DND-41 (cell line): ENCODE results near the gene PLA2G10.
"Not testable (repeated sequence)": the region's sequence is repeated elsewhere in the genome, so short reads cannot be mapped to it uniquely, and the experiment has no call there.

Experiments
- EZH2 ChIP-seq: IDR thresholded peaks from 3 replicates; pipeline ENCODE4 v1.6.1; 2012; ENCODE audit warnings: borderline replicate concordance, low read depth, mild to moderate bottlenecking, moderate library complexity, low read length, inconsistent platforms; ENCODE audit not compliant: severe bottlenecking
- TF ChIP-seq, protein P1 (sequence below): IDR thresholded peaks from 2 replicates; pipeline ENCODE4 v1.5.1; 2012; ENCODE audit warnings: borderline replicate concordance, low read length, moderate library complexity, mild to moderate bottlenecking; ENCODE audit not compliant: poor library complexity, severe bottlenecking; ENCODE audit errors: extremely low read depth

GRCh38 chr16:14741794-14742193 is 47.7 kb upstream of the PLA2G10 start:
- TF ChIP-seq, protein P1, sequence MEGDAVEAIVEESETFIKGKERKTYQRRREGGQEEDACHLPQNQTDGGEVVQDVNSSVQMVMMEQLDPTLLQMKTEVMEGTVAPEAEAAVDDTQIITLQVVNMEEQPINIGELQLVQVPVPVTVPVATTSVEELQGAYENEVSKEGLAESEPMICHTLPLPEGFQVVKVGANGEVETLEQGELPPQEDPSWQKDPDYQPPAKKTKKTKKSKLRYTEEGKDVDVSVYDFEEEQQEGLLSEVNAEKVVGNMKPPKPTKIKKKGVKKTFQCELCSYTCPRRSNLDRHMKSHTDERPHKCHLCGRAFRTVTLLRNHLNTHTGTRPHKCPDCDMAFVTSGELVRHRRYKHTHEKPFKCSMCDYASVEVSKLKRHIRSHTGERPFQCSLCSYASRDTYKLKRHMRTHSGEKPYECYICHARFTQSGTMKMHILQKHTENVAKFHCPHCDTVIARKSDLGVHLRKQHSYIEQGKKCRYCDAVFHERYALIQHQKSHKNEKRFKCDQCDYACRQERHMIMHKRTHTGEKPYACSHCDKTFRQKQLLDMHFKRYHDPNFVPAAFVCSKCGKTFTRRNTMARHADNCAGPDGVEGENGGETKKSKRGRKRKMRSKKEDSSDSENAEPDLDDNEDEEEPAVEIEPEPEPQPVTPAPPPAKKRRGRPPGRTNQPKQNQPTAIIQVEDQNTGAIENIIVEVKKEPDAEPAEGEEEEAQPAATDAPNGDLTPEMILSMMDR: not testable (repeated sequence)
- TF ChIP-seq EZH2: not testable (repeated sequence)
